Activated naive CD8-positive, alpha-beta T cell treated with anti-CD3 and anti-CD28 coated beads, Interleukin-2, amount 50 U/mL, for 24 hours (primary cell): ENCODE measurements around the gene KIAA0586.
"Not testable (repeated sequence)": the region's sequence is repeated elsewhere in the genome, so short reads cannot be mapped to it uniquely, and the experiment has no call there.

Experiments used
- ATAC-seq: fragments of 150-1000 bp; cut with Tn5 transposase; one replicate; pipeline ENCODE4 v1.10.0; 2021
- DNase-seq: peaks from one replicate; pipeline ENCODE4 v3.0.0; 2021
- H3K27ac Mint-ChIP-seq: one replicate; pipeline ENCODE4 v1.8.0; 2021; ENCODE audit warnings: mild to moderate bottlenecking, mixed read lengths
- H3K27me3 Mint-ChIP-seq: one replicate; pipeline ENCODE4 v1.8.0; 2021; ENCODE audit warnings: mixed read lengths
- H3K36me3 Mint-ChIP-seq: one replicate; pipeline ENCODE4 v1.8.0; 2021; ENCODE audit warnings: low read depth, mixed read lengths
- H3K4me1 Mint-ChIP-seq: one replicate; pipeline ENCODE4 v1.8.0; 2021; ENCODE audit warnings: mixed read lengths
- H3K4me3 Mint-ChIP-seq: one replicate; pipeline ENCODE4 v1.8.0; 2021; ENCODE audit warnings: mild to moderate bottlenecking, moderate library complexity, mixed read lengths
- H3K9me3 Mint-ChIP-seq: one replicate; pipeline ENCODE4 v1.8.0; 2021; ENCODE audit warnings: mixed read lengths

KIAA0586 gene

GRCh38 chr14:58427281-58428117, at the start of gene KIAA0586, which contains the start of gene TIMM9:
TSS of gene KIAA0586 (plus strand) at chr14:58427719. CDS start at chr14:58428265, 546 bp downstream.
TSS of gene TIMM9 (minus strand) at chr14:58427531. CDS start at chr14:58411945, 15,586 bp downstream.
- peaks cover 19% of the 10 kb centered on the region for H3K36me3 Mint-ChIP-seq
- H3K9me3 Mint-ChIP-seq = no peaks in the 10 kb centered on the region
- peak within 1 kb of the TSS; percentile 97 for H3K27ac Mint-ChIP-seq
- H3K4me3 Mint-ChIP-seq = peak within 1 kb of the TSS; percentile 91
- H3K4me1 Mint-ChIP-seq = peaks cover 53% of the 10 kb centered on the region
- DNase-seq = peak; percentile 94
- peak; percentile 85 for ATAC-seq
- H3K27me3 Mint-ChIP-seq = peaks cover 3% of the 10 kb centered on the region

- Mint-ChIP-seq H3K4me3 (no peak overlapping the region), H3K27me3 (no peaks in the 10 kb centered on the region), H3K27ac (no peak overlapping the region), H3K9me3 (no peaks in the 10 kb centered on the region), H3K4me1 (peaks cover 5% of the 10 kb centered on the region), H3K36me3 (no peaks in the 10 kb centered on the region)
- no peak for ATAC-seq
- no peak for DNase-seq
These were observed 36.7 kb upstream of the KIAA0586 start for GRCh38 chr14:58390830-58391229.

GRCh38 chr14:58395562-58395811, 32.0 kb upstream of the KIAA0586 start:
- peaks cover 10% of the 10 kb centered on the region for H3K4me1 Mint-ChIP-seq
- DNase-seq = no peak

GRCh38 chr14:58395812-58396788, 31.4 kb upstream of the KIAA0586 start, which contains the start of gene TOMM20L:
TSS of gene TOMM20L (plus strand) at chr14:58395930. CDS start at chr14:58395958, 28 bp downstream.
- ATAC-seq (peak; percentile 90), DNase-seq (peak; percentile 80)
- H3K9me3 Mint-ChIP-seq = no peaks in the 10 kb centered on the region
- peaks cover 10% of the 10 kb centered on the region for H3K4me1 Mint-ChIP-seq
- no peaks in the 10 kb centered on the region for H3K27me3 Mint-ChIP-seq
- peaks cover 6% of the 10 kb centered on the region for H3K36me3 Mint-ChIP-seq
- peak within 1 kb of the TSS; percentile 60 for H3K27ac Mint-ChIP-seq
- H3K4me3 Mint-ChIP-seq = peak within 1 kb of the TSS; percentile 69

More at GRCh38 chr14:58395562-58395811, 32.0 kb upstream of the KIAA0586 start:
- H3K27ac Mint-ChIP-seq = peak overlapping the region; percentile 60
- H3K27me3 Mint-ChIP-seq = no peaks in the 10 kb centered on the region
- peak overlapping the region; percentile 67 for H3K4me3 Mint-ChIP-seq
- H3K9me3 Mint-ChIP-seq = no peaks in the 10 kb centered on the region
- no peak for ATAC-seq
- H3K36me3 Mint-ChIP-seq = peaks cover 6% of the 10 kb centered on the region

- Mint-ChIP-seq H3K36me3 (peaks cover 10% of the 10 kb centered on the region), H3K4me1 (peaks cover 10% of the 10 kb centered on the region), H3K27me3 (no peaks in the 10 kb centered on the region), H3K4me3 (no peak overlapping the region), H3K27ac (no peak overlapping the region), H3K9me3 (no peaks in the 10 kb centered on the region)
- ATAC-seq = no peak
- no peak for DNase-seq
These were observed 30.4 kb upstream of the KIAA0586 start for GRCh38 chr14:58397156-58397555.

- ATAC-seq (no peak), DNase-seq (no peak)
- Mint-ChIP-seq H3K4me3 (no peak overlapping the region), H3K4me1 (peaks cover 10% of the 10 kb centered on the region), H3K36me3 (peaks cover 11% of the 10 kb centered on the region), H3K27me3 (no peaks in the 10 kb centered on the region), H3K27ac (no peak overlapping the region), H3K9me3 (no peaks in the 10 kb centered on the region)
These were observed 29.0 kb upstream of the KIAA0586 start for GRCh38 chr14:58398495-58398894.

- Mint-ChIP-seq H3K27ac (no peak overlapping the region), H3K4me3 (no peak overlapping the region), H3K9me3 (no peaks in the 10 kb centered on the region), H3K36me3 (peaks cover 11% of the 10 kb centered on the region), H3K4me1 (peaks cover 10% of the 10 kb centered on the region), H3K27me3 (no peaks in the 10 kb centered on the region)
- DNase-seq (no peak), ATAC-seq (no peak)
These were observed 28.6 kb upstream of the KIAA0586 start for GRCh38 chr14:58398895-58399294.

- DNase-seq = no peak
- H3K27me3 Mint-ChIP-seq = no peaks in the 10 kb centered on the region
These were observed 25.9 kb upstream of the KIAA0586 start for GRCh38 chr14:58401587-58401986.

GRCh38 chr14:58408681-58409215, 18.8 kb upstream of the KIAA0586 start:
- Mint-ChIP-seq H3K4me1 (peaks cover 2% of the 10 kb centered on the region), H3K36me3 (peaks cover 46% of the 10 kb centered on the region), H3K27ac (no peak overlapping the region), H3K9me3 (no peaks in the 10 kb centered on the region), H3K4me3 (no peak overlapping the region), H3K27me3 (no peaks in the 10 kb centered on the region)
- DNase-seq (no peak), ATAC-seq (no peak)

More at GRCh38 chr14:58401587-58401986, 25.9 kb upstream of the KIAA0586 start:
- ATAC-seq = no peak
- Mint-ChIP-seq H3K27ac (no peak overlapping the region), H3K9me3 (no peaks in the 10 kb centered on the region), H3K4me1 (no peaks in the 10 kb centered on the region), H3K36me3 (peaks cover 17% of the 10 kb centered on the region), H3K4me3 (no peak overlapping the region)

GRCh38 chr14:58414845-58415244, 12.7 kb upstream of the KIAA0586 start:
- Mint-ChIP-seq H3K4me1 (peaks cover 20% of the 10 kb centered on the region), H3K9me3 (no peaks in the 10 kb centered on the region), H3K27ac (no peak overlapping the region), H3K4me3 (no peak overlapping the region), H3K27me3 (no peaks in the 10 kb centered on the region), H3K36me3 (peaks cover 60% of the 10 kb centered on the region)
- DNase-seq = no peak
- ATAC-seq = peak; percentile 28

- no peaks in the 10 kb centered on the region for H3K27me3 Mint-ChIP-seq
- H3K4me1 Mint-ChIP-seq = peaks cover 20% of the 10 kb centered on the region
- H3K27ac Mint-ChIP-seq = no peak overlapping the region
- peaks cover 60% of the 10 kb centered on the region for H3K36me3 Mint-ChIP-seq
- H3K9me3 Mint-ChIP-seq = no peaks in the 10 kb centered on the region
- DNase-seq = no peak
- no peak for ATAC-seq
- no peak overlapping the region for H3K4me3 Mint-ChIP-seq
These were observed 11.6 kb upstream of the KIAA0586 start for GRCh38 chr14:58415636-58416547.

GRCh38 chr14:58416934-58417333, 10.6 kb upstream of the KIAA0586 start:
- H3K27ac Mint-ChIP-seq, H3K9me3 Mint-ChIP-seq: not testable (repeated sequence)

GRCh38 chr14:58426670-58427280, 744 bp upstream of the KIAA0586 start:
- Mint-ChIP-seq H3K4me1 (peaks cover 53% of the 10 kb centered on the region), H3K27ac (peak overlapping the region; percentile 97), H3K36me3 (peaks cover 18% of the 10 kb centered on the region), H3K27me3 (peaks cover 3% of the 10 kb centered on the region), H3K9me3 (no peaks in the 10 kb centered on the region), H3K4me3 (peak overlapping the region; percentile 91)
- peak; percentile 27 for ATAC-seq
- peak; percentile 63 for DNase-seq

More at GRCh38 chr14:58416934-58417333, 10.6 kb upstream of the KIAA0586 start:
- not testable (repeated sequence) for H3K4me3 Mint-ChIP-seq, ATAC-seq, DNase-seq, H3K27me3 Mint-ChIP-seq
- peaks cover 20% of the 10 kb centered on the region for H3K4me1 Mint-ChIP-seq
- peaks cover 62% of the 10 kb centered on the region for H3K36me3 Mint-ChIP-seq
